A204.1 (cell line): Measurements from ENCODE around the gene SYT2.
"Not testable (repeated sequence)": the region's sequence is repeated elsewhere in the genome, so short reads cannot be mapped to it uniquely, and the experiment has no call there.

Experiments used
- FAIRE-seq: peaks from 2 replicates; lab custom pipeline; 2012; peaks lifted over from hg19 to GRCh38; lab: Jason Lieb, UNC

SYT2 gene

DNA sequence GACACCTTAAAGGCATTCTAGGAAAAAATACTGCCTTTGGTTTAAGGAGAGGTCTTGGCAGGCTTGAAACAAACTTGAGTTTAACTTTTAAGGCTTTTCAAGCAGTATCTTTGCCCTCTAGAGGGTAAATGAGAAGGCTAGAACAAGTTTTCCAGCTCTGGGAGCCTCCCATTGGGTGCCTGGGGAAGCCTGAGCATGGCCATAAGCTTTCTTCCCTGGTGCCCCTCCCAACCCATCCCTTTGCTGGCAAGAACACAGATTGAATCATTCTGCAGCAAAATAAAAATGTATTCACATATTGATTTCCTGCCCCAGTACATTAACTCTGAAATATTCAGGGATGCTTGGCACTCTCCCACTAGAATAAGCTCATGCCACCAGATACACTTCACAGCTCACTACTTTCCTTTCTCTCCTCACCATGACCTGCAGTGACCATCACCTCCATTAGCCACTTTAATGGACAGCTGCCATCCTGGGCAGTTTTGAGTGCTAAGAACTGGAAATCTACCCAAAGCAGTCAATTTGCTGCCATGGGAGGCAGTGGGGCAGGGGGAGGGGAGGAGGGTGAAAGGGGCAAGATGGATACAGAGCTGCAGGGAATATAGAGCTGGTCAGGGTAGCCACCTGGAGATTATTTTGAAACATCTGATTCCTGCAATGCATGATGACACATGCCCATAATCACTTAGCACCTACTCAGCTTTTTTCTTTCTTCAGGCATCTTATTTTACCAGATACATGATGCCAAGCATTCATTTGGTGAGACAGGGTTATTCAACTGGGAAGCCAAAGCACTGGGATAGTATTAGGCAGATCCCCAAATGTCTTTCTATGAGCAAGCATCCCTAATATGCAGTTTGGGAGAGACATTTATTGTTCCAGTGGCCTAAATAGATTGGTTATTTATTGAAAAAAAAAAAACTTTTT, 140.6 kb downstream of the SYT2 start:
- no peak for FAIRE-seq

DNA sequence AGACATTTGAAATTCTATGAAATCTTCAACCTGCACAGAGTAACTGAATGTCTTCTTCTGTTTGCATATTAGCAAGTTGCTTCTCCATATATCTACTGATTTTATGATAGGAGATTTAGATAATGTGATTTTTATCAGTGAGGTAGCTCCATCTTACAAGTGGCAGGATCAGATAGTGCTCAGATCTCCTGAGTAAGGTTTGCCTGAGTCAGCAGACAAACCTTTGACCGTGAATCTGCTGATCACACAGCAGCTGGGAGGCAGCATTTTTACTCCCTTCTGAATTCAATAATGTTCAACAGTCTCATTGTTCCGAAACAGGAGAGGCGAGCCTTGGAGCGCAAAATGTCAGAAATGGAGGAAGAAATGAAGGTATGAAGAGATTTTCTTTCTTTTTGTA, 141.4 kb downstream of the SYT2 start:
- no peak for FAIRE-seq

DNA sequence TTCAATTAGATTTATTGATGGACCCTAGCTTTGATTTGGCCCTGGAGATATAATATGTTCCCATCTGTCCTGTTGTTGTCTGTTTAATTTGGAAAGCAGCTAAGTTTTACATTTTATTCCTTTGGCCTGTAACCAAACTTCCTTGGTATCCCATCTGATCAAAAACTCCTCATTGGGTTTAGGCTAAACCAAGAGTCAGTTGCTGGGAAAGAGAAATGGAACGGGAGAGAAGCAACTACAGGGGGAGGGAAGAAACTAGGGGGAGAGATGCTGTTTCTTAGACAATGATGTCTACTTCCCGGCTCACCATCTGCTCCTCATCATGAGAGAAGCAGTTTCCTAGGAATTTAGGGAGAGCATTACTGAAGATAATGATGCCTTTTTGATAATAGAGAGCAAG, 141.8 kb downstream of the SYT2 start:
- no peak for FAIRE-seq

DNA sequence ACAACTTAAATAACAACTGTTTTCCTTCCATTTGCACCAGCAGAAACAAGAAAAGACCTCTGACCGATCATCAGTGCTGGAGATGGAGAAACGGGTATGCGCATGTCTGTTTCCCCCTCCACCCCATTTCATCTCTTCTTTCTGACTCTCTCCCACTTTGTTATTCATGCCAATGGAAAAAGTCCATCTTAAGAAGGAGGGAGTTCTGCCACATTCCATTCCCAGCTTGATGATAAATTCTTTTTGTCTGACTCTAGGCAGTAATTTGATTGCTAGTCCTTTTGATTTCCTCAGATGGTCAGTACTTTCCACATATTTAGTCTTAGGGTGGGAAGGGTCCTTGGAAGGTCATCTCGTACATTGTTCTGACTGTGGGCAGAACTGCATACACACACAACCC, 142.5 kb downstream of the SYT2 start:
- no peak for FAIRE-seq

DNA sequence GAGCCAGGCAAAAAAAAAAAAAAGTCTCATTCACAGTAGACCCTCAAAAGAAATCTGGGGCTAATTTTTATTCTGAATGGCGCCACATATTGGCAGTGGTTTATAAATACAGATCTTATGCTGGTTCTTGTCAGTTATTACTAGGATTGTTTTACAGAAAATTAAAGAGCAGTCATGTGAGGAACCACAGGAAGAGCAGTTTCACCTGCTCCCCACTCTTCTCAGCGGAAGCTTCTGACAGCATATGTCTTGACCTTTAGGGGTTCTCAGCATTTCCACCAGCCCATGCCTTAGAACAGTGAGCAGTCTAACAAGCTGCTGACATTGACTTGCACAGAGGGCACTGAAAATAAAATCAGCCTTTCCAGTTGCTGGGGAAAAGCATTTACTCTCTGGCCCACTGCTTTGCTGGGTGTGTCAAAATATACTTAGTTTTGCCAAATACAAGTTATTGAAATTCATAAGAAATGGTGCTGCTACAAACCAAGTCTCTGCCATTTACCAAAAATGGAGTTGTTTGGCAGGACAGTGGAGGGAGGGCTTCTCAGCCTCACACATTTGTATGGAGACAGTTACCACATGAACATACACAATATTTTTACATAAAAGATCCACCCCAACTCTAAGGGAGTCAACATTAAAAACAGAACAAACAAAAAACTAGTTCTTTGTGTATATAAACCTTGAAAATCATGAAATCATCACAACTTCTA, 144.2 kb downstream of the SYT2 start:
- no peak for FAIRE-seq

DNA sequence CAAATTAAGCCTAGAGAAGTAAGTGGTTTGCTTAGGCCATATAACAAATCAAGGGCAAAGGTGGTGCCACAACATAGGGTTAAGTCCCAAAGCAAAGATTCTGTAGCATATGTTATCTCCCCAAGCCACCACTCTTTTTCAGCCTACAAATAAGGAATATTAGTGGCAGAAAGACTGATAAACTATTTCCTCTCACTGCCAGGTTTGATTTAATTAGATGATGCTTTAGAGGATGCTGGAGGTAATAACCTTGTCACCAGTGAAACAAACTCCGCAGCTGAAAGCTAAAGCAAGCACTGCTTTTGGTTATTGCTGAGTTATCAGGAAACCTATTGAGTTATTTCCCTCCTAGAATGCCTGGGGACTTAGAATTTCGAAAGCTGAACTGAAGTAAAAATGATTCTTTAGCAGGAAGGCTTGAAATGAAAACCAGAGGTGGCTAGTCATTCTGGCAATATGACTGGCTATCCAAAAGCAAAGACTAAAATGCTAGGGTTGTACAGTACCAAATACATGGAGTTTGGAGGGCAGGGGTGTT, 145.2 kb downstream of the SYT2 start:
- FAIRE-seq = no peak

DNA sequence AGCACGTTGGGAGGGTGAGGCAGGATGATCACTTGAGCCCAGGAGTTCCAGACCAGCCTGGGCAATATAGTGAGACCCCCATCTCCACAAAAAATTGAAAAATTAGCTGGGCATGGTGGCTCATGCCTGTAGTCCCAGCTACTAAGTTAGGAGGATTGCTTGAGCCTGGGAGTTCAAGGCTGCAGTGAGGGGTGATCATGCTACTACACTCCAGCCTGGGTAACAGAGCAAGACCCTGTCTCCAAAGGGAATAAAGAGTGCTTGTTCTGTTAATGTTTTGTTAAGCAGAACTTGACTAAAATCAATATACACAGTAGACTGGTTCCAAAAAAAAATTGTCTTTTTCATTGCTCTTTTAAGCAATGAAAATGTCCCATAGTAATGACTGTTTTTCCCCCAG, 146.4 kb downstream of the SYT2 start:
- no peak for FAIRE-seq

DNA sequence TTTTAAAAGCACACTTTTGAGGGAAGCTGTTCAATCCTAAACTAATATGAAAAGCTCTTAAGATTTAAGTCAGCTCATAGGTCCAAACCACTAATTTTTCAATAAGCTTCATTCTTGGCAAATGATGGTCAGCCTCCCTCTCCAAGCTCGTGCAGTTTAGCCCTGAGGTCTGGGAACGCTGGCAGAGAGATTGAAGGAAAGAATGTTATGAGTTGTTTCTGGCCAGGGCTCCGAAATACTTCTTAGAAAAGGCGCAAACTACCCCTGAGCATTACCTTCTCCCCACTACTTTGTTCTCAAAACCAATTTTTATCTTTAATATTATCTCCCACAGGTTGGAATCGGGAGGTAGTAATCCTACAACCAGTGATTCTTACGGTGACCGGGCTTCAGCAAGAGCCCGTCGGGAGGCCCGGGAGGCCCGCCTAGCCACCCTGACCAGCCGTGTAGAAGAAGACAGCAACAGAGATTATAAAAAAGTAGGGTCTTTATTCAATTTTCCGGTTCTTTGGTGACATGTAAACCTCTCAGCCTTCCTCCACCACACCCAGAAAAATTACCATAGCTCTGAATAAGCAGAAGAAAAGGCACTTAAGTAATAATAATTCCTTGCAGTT, 147.7 kb downstream of the SYT2 start:
- FAIRE-seq = no peak

DNA sequence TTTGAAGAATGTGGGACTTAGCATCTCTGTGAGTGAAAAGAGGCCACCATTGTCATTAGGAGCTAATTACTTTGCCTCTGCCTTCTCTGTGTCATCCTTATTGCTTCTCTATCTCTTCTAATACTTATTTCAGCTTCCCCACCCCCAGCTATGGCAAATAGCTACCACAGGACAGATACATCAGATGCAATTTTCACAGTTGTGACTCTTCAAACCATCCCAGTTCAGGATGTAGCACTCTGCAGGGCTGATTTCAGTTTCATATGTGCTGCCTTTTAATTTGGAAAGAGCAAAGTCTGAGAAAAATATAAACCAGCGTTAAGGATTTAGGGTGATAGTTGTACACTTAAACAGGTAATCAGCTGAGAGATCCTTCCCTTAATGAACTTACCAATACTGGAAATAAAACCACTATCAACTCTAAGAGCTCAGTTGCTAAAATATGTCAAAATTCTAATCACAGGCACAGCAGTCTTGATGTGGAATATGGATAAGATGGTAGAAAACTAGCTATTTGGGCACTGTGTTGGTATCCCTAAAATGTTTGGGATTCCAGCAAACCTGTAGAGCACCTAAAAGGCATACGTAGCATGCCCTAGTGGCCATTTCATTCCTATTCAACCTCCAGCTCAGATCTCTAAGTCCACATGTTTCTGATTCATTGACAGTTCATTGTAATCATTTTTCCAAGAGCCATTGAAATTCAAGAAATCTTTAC, 148.4 kb downstream of the SYT2 start:
- no peak for FAIRE-seq

DNA sequence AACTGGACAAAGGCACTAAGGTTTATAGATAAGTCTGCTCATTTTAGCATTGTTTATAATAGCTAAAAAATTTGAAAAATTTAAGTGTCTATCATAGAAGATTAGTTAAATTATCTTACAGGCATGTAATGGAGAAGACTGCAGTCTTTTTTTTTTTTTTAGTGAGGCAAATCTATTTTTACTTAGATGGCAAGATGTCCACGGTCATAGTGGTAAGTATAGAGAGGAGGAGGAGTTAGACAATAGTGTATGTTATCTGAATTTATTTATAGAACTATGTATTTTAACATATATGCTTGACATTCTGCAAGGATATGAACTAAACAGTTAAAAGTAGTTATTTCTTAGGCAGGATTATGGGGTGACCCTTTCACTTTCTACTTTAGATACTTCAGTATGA, 149.0 kb downstream of the SYT2 start:
- FAIRE-seq = no peak

DNA sequence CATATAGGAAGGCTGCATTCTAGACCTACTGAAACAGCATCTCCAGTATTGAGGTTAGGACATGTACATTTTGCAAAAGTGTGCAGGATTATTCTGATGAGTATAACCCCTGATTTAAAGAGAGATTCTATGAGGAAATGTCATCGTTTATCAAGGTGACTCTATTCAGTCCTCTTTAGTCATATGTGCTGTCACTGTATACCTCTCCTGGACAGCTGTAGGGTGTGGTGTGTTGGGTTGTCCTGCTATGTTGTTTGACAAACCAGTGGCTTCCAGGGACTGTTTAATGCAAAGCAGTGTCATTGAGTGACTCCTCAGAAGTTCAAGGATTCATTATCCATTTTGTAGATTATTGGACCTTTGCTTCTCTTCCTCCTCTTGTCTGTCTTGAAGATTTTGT, 152.6 kb downstream of the SYT2 start:
- FAIRE-seq = not testable (repeated sequence)

DNA sequence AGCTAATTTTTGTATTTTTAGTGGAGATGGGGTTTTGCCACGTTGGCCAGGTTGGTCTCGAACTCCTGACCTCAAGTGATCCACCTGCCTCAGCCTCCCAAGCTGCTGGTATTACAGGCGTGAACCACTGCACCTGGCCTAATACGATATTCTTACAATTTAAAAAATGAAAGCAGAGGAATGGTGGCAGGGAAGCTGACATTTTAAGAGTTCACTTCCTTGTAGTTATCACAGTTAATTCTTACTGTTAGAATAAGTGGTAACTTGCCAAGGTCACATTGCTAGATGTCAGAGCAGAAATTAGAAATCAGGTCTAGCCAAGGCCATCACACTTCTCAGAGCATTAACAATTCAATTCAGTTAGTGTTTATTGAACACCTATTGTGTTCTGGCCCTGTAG, 154.2 kb downstream of the SYT2 start:
- FAIRE-seq = not testable (repeated sequence)

DNA sequence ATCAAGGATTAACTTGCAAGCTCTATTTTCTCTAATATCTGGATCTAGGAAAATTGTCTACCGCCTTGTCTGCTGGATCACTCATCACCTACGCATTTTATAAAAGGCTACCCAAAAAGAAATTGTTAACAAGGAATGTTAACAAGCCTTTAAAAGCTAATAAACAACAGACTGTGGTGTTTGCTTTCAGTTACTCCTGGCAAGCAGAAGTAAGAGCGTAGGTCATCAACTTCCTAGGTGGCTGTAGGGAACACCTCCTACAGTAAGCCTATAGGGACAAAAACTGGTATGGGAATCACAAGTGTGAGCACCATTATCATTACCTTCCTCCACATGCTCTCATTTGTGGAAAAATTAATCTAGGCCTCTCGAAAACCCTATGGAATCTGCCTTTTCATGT, 155.6 kb downstream of the SYT2 start:
- FAIRE-seq = not testable (repeated sequence)

DNA sequence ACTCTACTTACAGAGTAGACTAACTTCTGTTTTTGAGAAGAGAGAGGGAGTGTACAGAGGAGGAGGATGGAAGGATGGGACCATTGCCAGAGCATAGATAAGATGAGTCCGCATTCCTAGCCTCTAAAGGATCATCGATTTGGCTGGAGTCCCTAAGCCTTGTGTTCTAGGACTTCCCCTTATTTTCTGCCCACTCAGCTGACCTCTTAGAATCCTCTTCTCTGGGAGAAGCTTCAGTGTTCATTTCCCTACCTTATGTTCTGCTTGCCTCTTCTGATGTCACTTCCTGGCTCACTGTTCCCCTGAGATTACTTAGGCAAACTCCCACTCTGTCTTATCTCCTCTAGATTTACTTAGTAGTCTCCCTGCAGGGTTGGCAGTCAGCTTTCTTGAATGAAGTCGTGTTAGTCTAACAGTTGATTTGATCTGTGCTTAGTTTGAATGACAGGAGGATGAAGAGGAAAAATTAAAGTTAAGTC, 156.7 kb downstream of the SYT2 start:
- no peak for FAIRE-seq

DNA sequence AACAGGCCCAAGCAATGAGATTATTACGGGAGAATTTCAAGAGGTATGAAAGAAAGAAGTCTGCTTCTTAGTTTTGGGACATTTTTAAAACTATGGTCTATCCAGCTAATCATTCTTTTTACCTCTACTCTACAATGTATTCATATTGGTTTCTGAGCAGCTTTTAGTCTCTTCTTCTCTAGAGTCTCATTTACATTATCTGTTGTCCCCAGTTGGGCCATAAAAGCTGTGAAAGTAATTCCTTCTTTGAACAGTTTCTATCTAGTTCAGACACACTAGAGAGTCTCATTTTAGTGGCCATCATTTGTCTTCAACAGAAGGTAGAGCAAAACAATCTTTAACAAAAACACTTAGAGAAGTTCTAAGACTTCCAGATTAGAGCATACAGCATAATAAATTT, 157.2 kb downstream of the SYT2 start:
- FAIRE-seq = not testable (repeated sequence)

DNA sequence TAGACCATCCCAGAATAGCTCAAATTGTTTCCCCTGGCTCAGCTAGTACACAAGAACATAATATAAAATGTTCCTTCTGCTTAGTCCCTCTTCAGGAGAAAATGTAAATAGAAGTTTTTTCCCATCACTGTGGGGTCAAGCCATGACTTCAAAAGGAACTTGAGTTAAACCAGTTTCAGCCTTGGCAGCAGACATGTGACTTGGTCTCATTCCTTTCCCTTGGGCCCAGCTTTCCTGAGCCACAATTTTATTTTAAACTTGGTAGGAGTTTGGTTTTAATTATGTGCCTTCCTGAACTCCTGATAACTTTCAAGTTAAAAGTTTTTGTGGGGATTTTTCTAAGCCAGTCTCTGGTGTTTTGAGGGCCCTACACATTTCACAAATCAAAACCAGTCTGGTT, 157.6 kb downstream of the SYT2 start:
- FAIRE-seq = not testable (repeated sequence)

DNA sequence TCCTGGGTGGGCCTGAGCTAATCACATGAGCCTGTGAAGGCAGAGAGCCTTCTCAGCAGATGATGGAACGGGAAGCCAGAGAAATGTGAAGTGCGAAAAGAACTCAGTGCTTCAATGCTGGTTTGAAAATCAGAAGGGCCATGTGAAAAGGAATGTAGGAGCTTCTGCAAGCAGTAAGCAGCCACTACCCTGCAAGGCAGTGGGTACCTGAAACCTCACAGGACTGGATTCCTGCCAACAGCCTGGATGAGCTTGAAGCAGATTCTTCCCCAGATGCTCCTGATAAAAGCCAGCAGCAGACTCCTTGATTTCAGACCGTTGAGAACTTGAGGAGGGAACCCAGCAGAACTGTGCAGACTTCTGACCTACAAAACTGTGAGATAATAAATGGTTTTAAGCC, 158.6 kb downstream of the SYT2 start:
- FAIRE-seq = no peak

DNA sequence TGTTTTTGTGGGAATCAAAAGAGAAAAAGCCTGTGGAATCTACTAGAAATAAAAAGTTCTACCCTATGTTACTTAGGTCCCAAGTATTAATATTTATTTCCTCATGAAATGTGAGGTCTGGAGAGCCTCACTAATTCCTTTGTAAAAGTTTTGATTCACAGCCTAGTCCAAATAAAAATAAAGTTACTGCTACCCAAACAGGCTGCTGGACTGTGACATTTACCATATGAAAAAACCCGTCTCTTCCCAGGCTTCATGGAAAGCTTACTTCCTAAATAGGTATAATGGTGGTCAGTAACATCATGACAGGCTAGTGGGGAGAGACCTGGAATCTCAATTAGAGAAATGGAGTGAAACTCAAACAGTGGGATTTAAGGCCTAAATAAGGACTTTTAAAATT, 160.2 kb downstream of the SYT2 start:
- not testable (repeated sequence) for FAIRE-seq

DNA sequence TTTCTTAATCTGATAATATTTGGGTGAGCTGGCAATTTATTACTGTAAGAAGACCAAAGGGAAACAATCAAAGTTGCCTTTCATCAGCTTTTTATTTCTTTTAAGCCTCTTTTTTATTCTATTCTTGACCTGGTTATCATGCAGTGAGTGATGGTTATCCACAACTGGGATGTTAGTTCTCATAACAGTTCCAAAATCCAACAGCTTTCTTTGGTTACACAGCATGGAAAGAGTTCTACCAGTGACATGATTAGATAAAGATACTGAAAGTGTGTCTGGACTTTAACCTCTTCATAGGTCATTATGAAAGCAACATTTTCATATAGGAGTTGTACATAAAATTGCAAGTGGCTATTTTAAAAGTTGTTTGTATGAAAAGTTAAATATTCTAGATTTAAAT, 163.0 kb downstream of the SYT2 start:
- no peak for FAIRE-seq

DNA sequence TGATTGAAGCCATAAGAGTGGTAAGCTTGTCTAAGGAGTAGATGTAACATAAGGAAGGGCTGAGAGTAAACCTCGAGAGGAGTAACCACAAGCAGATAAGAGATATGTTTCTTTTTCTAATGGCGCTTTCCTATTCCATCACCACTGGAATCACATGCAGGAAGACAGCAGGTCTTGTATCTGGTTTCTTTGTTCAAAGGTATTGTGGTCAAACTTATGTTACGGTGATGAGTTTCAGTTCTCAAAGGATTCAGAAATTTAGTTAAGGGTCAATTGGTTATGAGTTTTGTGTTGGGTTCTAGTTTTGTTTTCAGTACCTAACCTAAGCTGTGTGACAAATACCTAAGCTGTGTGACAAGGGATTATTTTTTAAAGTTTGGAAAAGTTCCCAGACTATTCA, 163.5 kb downstream of the SYT2 start:
- FAIRE-seq = not testable (repeated sequence)

DNA sequence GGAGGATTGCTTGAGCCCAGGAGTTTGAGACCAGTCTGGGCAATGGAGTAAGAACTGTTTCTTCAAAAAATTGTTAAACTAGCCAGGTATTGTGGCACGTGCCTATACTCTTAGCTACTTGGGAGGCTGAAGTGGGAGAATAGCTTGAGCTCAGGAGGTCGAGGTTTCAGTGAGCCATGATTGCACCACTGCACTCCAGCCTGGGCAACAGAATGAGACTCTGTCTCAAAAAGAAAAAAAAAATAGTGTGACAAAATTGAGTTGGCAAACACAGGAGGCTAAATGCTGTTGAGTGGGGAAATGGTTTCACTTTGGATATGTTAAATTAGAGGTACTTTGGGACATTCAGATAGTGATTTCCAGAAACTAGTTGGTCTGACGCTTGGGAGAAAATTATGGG, 163.9 kb downstream of the SYT2 start:
- not testable (repeated sequence) for FAIRE-seq
